GM19452 (cell line): ENCODE data around the gene CNNM3.
A peak's percentile ranks its signal among the peaks of the same experiment; 100 is the strongest.

ENCODE experiments used
- ATAC-seq: cut with Tn5 transposase; IDR thresholded peaks from one replicate; pipeline ENCODE4 v1.9.1; 2021; ENCODE audit not compliant: unreplicated experiment

Gene CNNM3

DNA sequence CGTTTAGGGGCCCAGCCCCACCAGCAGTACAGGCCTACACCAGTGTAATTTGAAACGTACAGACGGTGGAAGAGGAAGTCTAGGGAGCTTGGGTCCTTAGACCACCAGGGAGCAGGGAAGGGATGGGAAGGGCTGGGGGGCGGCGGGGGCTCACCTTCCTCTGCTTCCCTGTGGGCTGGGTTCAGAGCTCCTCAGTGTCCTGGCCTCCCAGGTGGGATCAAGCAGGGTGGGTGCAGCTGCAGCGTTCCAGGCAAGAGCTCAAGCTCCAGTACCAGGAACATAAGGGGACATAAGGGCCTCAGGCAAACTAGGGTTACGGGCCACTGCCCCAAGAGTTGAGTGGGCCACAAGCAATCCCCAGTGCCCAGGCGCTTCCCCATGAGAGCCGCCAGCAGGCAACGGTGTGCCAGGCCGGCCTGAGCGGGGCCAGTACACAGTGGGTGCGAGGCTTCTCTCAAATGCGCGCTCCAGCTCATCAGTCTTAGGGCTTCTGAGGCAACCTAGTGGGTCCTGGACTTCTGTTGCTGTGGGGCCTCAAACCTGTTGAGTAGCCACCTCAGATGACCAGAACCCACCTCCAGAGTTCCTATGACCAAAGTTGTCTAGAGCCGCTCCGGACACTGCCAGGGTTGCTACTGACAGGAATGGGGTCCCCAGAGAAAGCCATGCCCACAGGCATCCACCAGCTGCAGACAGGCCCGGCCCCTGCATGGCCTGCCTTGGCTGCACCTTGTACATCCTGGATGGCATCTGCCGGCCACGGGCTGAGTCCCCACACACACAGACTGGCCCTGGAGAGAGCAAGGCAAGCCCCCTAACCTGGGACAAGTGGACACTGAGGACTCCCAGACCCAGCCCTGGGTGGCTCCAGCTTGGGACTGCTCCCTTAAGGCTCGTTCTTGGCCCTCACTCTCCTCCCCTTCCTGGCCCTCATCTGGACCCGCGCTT, 22.6 kb downstream of the CNNM3 start:
- peak; percentile 25 for ATAC-seq

DNA sequence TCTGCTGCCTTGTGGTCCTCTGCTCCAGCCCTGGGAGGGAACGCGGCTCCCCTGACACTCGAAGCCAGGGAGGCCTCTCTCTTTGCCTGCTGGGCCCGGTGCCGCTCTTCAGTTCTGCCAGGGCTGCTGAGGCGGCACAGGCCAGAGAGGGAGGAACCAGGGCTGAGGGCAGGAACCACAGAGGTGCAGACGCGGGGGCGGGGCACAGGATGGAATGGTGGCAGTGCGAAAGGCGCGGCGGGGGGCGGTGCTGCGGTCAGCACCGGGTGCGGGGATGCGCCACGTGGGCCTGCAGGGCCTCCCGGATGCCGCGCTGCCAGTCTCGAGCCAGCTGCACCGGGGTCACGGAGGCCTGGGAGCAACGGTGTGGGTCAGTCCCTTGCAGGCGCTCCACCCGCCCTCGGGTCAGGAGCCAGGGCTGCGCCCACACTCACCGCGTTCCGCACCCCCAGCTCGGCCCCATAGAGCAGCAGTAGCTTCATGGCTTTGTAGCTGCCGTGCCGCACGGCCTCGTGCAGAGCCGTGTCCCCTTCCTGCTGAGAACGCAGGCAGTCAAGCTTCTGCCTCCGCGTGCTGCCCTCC, 23.3 kb downstream of the CNNM3 start:
- ATAC-seq = peak; percentile 70

DNA sequence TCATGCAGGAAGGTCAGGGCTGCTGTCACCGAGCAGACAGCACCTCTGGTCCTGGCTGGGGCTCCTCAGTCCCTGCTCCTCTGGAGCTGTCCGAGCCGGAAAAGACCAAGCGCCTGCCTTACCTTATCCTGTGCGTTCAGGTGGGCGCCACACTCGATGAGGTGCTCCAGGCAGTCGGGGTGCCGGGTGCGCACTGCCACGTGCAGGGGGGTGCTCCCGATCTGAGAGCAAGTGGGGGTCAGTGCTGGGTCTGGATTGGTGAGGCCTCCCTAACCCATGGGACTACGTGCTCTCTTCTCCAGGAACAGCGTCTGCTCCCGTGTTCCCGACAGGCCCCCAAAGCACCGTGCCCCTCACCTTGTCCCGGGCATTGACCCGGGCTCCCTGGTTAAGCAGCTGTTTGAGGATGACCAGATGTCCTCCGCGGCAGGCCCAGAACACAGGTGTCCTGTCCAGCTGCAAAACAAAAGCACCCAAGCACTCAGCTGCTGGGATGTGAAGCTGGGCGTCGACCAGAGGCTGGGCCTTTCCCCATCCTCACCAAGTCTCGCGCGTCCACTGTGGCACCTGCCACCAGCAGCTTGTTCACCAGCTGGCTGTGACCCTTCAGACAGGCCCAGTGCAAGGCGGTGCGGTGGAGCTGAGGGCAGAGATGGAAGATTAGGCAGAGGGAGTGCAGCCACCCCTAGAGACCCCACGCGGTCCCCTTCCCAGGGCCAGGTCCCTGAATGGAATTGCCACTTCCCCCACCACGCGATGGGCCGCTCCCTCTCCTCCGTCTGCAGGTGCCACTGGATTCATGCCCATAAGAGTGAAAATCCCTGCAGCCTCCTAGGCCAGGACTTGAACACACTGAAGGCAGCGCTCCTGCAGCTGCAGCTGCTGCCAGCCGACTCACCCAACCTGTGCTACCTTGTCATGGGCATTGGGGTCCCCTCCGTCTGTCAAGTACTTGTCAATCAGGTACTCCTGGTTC, 24.1 kb downstream of the CNNM3 start:
- no peak for ATAC-seq

DNA sequence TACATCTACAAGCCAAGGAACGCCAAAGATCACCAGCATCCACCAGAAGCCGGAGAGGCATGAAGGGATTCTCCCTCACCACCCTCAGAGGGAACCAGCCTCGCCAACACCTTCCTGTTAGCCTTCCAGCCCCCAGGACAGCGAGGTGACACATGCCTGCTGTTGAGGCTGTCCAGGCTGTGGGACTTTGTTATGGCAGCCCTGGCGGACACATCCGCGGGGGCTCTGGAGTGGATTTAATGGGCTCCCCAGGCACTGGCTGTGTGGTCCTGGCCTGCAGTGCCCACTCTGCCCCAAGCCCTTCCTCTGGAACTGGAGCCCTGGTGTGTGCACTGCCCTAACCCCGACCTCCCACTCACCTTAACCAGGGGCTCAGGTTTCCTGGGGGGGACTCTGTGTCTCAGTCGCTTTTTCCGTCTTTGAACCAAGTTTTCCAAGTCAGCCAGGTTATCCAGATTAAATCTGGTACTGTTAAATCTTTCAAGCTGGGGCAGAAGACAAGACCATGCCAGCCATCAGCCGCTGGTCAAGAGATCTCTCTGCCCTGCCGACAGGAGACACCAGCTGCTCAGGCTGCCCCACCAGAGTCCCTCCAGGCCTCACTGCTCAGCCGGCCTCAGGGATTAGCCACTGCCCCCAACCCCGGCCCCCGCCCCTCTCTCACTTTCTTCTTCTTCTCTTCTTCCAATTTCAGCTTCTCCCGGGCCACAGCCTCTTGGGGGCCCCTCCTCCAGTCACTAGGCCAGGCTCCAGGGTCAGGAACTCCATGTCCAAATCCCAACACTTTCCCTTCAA, 25.8 kb downstream of the CNNM3 start:
- no peak for ATAC-seq

DNA sequence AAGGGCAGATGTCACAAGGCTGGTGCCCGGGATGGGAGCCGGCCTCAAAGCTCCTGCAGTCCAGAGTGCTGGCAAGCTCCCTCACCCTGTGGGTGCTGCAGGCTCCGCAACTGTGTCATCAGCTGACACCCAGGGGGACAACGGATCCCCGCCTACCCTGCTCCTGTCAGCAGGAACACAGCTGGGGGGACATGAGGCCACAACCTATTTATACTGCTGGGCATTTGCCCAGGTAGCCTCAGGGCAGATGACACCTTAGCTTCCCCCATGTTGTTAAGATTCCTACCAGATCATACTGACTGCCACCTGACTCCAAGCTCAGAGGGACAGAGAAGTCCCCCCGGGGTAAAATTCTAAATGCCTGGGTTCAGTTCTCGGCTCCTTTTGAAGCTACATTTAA, 26.5 kb downstream of the CNNM3 start:
- ATAC-seq = no peak

DNA sequence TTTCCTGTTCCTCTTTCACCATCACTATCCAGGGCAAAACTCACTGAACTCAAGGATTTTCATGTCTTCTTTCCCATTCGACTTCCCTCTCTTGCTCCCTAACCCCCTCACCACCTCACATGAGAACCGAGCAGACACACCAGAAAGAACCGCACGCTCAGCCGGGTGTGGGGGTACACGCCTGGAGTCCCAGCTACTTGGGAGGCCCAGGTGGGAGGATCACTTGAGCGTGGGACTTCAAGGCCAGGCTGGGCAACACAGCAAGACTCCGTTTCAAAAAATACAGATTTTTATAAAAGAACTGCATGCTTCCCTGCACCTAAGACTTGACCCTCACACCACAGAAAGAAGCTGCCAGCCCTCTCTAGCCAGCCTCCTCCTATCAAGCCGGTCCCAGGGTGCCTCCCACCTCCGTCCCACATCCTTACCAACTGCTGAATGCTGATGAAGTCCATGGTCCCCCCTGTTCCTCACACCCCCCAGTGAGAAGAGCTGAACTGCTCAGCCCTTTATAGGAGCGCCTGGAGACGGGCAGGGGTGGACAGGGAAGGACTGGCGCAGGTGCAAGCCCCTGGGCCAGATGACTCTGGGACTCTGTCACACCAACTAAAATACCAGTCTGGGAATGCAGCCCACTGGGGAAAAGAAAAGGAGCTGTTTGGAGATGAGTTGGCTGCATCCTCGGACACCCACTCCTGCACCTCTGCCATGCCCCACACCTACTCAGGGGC, 27.6 kb downstream of the CNNM3 start, which contains the start of gene ANKRD23:
Gene ANKRD23 (minus strand): TSS at position 484 of the 731 bp plus-strand sequence. CDS start 29 bp downstream, at position 455.
- no peak for ATAC-seq

DNA sequence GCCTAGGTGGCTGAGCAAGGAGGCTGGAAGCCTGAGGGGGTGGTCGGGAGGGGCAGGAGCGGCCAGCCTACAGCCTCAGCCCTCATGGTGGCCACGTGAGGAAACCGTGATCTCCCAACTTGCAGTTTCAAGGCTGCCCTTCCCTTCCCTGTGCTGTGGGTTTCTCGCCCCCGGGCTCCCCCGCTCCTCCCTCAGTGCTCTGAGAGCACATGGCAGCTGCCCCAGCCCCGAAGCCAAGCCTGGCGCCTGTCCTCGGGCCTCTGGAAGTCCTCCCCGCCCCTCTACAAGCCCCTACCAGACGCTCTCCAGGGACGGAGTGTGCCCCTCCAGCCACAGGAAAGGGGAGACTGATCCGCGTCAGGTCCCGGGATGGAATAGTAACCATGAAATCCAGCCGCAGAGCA, 28.3 kb downstream of the CNNM3 start:
- ATAC-seq = no peak

DNA sequence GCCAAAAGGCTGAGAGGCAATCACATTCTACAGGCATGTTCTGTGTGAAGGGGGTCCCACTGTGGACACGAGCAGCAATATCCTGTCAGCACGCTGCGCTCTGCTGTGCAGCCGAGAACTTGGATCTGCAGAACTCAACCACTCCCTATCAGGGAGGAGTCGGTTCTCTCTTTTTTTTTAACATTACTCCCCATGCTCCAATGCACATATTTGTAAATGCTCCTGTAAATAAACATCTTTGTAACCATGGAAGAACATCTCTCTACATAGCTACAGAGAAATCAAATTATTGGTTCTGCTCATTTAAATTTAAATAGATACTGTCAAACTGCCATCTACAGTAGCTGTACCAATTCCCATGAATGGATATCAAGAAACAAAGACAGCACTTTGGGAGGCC, 30.8 kb downstream of the CNNM3 start:
- no peak for ATAC-seq

DNA sequence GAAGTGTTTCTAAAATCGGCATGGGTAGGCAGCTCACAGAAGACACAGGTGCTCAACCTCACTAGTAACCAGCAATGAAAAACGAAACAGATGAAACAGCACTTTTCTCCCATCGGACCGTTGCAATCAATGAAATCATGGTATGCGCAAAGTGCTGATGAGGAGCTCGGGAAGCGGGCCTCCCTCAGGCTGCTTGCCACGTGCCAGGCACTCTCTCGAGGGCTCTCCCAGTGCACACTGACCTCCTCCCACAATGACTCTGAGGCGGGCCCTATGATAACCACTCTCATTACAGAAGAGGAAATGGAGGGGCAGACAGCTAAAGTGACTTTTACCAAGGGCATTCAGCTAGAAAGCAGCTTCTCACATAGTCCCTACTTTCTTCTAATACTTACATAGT, 31.5 kb downstream of the CNNM3 start:
- no peak for ATAC-seq

DNA sequence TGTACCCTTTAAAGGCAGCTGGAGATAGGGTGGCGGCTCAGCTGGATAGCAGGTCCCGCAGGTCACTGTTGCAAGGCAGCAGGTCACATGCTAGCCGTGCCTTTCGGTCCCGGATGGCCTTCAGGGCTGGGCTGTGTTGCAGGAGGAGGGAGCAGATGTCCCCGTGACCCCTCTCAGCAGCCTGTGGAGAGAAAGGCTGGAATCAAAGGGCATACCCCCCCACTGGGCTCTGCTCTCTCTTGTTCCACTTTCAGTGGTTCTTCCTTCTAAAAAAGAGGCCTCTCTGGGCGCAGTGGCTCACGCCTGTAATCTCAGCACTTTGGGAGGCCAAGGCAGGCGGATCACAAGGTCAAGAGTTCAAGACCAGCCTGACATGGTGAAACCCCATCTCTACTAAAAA, 32.2 kb downstream of the CNNM3 start:
- ATAC-seq = no peak

DNA sequence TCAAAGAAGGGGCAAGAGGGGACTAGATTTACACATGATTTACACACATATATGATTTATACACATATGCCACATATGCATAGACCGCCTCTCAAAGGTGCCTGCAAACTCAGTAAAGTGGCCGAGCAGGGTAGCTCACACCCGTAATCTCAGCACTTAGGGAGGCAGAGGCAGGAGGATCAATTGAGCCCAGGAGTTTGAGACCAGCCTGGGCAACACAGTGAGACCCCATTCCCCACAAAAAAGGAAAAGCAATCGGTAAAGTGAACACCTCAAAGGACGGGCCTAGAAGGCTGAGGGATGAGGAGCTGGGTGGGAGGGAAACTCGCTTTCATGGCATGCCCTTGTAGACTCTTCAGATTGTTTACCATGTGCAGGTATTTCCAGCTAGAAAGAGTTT, 36.6 kb downstream of the CNNM3 start:
- no peak for ATAC-seq

DNA sequence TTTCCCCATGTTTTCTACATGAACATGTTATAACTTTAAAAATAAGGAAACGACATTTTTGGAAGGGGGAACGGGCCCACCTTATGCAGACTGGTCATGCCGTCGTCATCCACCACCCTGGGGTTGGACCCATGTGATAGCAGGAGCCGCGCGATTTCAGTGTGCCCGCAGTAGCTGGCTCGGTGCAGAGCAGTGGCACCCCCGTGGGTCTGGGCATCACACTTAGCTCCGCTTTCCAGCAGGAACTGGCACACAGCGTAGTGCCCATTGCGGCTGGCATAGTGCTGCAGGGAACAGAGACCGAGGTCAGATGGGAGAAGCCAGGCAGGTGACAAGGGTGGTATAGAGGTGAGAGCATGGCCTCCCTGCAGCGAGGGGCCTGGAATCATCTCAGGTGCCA, 37.3 kb downstream of the CNNM3 start:
- ATAC-seq = no peak

DNA sequence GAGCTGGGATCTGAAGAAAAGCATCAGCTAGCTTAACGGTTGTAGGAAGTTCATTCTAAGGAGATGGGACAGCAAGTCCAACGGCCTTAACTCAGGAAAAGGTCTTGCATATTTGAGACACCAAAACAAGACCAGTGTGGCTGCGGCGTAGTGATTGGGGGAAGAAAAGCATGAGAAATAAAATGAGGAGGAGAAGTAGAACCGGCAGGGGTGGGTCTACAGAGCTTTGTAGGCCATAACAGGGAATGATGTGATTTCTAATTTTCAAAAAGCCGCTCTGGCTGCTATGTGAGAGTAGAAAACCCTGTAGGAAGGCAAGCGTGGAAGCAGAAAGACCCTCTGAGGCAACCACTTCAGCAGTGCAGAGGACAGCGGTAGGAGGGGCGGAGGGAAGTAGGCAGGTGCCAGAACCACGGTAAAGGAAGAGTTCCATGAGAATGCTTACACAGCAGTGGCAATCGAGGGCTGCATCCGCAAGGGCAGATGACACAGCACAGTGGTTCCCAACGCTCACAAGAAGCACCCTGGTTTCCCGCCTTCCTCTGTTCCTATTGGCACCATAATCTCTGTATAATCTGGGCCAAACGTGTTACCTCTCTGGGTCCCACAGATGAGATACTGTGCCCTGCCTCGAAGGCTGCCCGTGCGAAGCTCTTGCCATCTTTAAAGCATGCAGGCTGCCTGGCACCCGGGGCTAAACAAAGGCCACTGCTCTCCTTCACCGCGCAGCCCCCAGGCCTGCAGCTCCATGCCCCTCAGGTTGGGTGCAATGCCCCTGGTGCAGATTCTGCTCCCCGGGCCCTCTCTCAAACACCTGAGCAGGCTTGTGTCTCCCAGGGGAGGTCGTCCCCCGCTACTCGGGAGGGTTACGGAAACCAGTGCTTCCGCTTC, 41.0 kb downstream of the CNNM3 start:
- ATAC-seq = no peak

DNA sequence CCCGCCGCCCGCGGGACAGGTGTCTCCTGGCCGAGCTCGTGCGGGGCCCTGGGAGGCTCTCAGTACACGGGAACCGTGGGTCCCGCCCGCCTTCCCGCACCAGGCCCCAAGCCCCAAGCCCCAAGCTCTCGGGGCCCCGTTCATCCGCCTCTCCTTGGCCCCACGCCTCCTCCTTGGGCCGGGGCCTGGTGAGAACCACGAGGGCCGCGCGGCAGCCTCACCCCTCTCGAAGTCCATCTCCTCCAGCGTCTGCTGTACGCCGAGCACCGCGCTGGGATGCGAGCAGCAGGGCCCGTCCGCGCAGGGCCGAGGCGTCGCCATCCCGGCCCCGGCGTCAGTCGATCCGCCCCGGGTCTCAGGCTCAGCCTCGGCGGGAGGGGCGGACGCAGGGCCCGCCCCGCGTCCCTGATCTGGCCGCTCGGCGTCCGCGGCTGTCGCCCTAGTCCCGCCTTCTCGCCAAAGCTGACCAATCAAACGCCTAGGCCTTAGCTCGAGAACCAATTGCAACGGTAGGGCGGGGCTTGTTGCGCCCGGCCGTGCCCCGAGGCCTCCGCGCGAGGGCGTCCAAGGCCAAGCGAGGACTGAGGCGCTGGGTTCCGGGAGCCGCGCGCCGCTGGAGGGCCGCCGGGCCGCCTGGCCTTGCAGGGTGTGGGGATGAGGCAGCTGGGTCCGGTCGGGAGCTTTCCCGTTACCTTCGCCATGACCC, 41.8 kb downstream of the CNNM3 start, which contains the start of gene ANKRD39:
Gene ANKRD39 (minus strand): TSS at position 350 of the 706 bp plus-strand sequence. CDS start 29 bp downstream, at position 321.
- peak; percentile 93 for ATAC-seq

DNA sequence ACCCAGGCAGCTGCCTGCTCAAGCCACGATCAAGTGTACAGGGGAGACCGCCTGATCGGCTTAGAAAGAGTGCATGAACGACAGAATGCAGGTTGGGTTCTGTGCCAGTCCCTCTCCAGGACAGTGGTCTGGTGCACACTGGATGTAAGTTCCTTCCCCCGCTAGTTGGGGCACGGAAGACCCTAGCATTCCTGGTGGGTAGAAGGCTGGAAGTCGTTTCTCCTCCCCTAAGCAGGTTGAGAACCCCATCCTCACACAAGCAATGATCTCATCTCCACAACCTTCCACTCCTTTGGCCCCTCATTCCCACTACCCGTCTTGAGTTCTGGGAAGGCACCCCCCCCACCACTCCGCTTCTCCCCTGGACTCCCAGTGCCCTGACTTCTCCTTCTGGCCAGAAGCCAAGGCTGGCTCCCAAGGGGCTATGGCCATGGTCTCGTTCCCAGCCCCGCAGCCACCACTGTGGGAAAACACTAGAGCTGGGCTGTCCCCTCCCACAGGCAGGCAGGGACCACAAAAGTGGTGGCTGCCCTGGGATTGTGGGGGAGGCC, 43.1 kb downstream of the CNNM3 start:
- ATAC-seq = no peak

DNA sequence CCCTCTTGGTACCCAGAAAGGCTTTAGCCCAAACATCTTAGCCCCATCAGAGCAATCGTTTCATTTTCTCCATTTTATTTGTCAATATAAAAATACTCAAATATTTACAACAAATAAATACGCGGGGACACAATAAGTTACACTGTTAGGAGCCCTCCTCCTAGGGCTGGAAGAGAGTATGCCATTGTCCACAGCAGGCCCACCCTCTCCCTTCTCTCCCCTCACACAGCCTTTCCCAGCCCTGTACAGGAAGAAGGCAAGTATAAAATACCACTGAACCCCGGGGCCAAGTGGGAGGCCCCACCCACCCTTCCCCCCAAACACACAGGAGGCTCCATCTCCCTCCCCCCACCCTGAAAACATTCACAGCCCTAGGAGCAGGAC, 43.6 kb downstream of the CNNM3 start:
- ATAC-seq = no peak
